ENCODE results near the gene EFNA4. TPM values are rescaled to one million over a fixed set of nuclear protein-coding genes. Genes with fewer than 3 reads are reported as not detected.

Gene EFNA4
- total and polyA plus RNA-seq, 9 of the 15 experiments (the other 6 are each of a cell fraction or from before 2014, with no cell fraction given), result 0.68 to 7.4 (median 6.1) TPM

DNA sequence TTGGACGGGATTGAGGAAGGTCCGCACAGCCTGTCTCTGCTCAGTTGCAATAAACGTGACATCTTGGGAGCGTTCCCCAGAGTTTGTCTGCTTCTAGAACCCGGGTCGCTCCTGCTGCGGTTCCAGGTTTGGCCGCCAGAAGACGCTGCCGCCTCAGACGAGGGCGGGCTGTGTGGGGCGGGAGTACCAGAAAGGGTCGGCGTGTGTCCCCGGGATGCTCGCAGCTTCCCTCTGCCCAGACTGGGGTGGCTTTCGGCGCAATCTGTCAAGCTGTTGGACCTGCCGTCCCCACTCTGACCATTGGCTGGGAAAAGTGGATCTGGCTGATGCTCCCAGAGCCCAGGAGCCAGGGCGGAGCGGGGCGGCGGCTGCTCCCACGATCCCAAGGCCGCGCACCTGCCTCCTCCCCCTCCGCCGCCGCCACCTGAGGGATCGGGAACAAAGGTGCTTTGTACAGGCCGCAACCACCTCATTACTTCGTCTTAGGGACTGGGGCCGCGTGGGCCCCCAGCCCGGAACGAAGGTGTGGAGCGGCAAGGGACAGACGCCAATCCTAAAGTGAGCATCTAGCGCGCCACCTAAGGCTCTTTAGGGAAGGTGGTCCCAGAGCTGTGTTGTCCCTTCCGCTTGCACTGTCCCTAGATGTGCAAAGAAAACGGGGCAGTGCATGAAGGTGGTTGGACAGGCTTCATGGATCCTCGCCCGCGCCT, 683 bp upstream of the EFNA4 start (continued):
- TF ChIP-seq JUN (IDR thresholded peaks at IDR 0.05; ENCODE audit: borderline replicate concordance, low read depth, low read length), result no peak
- TF ChIP-seq JUN (CRISPR knock-in tag; IDR thresholded peaks at IDR 0.05; ENCODE audit: borderline replicate concordance), result peak; percentile 85; the same call in 1 of the 2 replicates
- TF ChIP-seq, protein P1, sequence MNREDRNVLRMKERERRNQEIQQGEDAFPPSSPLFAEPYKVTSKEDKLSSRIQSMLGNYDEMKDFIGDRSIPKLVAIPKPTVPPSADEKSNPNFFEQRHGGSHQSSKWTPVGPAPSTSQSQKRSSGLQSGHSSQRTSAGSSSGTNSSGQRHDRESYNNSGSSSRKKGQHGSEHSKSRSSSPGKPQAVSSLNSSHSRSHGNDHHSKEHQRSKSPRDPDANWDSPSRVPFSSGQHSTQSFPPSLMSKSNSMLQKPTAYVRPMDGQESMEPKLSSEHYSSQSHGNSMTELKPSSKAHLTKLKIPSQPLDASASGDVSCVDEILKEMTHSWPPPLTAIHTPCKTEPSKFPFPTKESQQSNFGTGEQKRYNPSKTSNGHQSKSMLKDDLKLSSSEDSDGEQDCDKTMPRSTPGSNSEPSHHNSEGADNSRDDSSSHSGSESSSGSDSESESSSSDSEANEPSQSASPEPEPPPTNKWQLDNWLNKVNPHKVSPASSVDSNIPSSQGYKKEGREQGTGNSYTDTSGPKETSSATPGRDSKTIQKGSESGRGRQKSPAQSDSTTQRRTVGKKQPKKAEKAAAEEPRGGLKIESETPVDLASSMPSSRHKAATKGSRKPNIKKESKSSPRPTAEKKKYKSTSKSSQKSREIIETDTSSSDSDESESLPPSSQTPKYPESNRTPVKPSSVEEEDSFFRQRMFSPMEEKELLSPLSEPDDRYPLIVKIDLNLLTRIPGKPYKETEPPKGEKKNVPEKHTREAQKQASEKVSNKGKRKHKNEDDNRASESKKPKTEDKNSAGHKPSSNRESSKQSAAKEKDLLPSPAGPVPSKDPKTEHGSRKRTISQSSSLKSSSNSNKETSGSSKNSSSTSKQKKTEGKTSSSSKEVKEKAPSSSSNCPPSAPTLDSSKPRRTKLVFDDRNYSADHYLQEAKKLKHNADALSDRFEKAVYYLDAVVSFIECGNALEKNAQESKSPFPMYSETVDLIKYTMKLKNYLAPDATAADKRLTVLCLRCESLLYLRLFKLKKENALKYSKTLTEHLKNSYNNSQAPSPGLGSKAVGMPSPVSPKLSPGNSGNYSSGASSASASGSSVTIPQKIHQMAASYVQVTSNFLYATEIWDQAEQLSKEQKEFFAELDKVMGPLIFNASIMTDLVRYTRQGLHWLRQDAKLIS (CRISPR knock-in tag; IDR thresholded peaks at IDR 0.05), result 0 out of 2 replicates have a peak, but pooled peaks have one; percentile 34
- TF ChIP-seq HDGF (IDR thresholded peaks at IDR 0.05), result no peak
- TF ChIP-seq SMC3 (conservative IDR thresholded peaks at IDR 0.05; ENCODE audit: insufficient read depth, low read depth, low read length), result peak; percentile 96
- TF ChIP-seq SMARCE1 (IDR thresholded peaks at IDR 0.05), result no peak
- TF ChIP-seq ZNF436 (CRISPR knock-in tag; IDR thresholded peaks at IDR 0.05), result no peak
- no peak for TF ChIP-seq NFE2L1 (tag; IDR thresholded peaks at IDR 0.05; ENCODE audit: borderline replicate concordance, low read depth)
- no peak for TF ChIP-seq ZNF197 (CRISPR knock-in tag; IDR thresholded peaks at IDR 0.05; ENCODE audit: low read depth)
- TF ChIP-seq, protein P2, sequence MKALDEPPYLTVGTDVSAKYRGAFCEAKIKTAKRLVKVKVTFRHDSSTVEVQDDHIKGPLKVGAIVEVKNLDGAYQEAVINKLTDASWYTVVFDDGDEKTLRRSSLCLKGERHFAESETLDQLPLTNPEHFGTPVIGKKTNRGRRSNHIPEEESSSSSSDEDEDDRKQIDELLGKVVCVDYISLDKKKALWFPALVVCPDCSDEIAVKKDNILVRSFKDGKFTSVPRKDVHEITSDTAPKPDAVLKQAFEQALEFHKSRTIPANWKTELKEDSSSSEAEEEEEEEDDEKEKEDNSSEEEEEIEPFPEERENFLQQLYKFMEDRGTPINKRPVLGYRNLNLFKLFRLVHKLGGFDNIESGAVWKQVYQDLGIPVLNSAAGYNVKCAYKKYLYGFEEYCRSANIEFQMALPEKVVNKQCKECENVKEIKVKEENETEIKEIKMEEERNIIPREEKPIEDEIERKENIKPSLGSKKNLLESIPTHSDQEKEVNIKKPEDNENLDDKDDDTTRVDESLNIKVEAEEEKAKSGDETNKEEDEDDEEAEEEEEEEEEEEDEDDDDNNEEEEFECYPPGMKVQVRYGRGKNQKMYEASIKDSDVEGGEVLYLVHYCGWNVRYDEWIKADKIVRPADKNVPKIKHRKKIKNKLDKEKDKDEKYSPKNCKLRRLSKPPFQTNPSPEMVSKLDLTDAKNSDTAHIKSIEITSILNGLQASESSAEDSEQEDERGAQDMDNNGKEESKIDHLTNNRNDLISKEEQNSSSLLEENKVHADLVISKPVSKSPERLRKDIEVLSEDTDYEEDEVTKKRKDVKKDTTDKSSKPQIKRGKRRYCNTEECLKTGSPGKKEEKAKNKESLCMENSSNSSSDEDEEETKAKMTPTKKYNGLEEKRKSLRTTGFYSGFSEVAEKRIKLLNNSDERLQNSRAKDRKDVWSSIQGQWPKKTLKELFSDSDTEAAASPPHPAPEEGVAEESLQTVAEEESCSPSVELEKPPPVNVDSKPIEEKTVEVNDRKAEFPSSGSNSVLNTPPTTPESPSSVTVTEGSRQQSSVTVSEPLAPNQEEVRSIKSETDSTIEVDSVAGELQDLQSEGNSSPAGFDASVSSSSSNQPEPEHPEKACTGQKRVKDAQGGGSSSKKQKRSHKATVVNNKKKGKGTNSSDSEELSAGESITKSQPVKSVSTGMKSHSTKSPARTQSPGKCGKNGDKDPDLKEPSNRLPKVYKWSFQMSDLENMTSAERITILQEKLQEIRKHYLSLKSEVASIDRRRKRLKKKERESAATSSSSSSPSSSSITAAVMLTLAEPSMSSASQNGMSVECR (CRISPR knock-in tag; IDR thresholded peaks at IDR 0.05), result peak; percentile 30; the same call in 1 of the 2 replicates
- TF ChIP-seq SIN3B (IDR thresholded peaks at IDR 0.05; ENCODE audit: low read depth), result 0 out of 2 replicates have a peak, but pooled peaks have one; percentile 5
- TF ChIP-seq CTBP1 (IDR thresholded peaks at IDR 0.05; ENCODE audit: borderline replicate concordance), result peak; percentile 67; the same call in 1 of the 2 replicates
- no peak for TF ChIP-seq ZNF253 (CRISPR knock-in tag; conservative IDR thresholded peaks at IDR 0.05)
- TF ChIP-seq, protein P3, sequence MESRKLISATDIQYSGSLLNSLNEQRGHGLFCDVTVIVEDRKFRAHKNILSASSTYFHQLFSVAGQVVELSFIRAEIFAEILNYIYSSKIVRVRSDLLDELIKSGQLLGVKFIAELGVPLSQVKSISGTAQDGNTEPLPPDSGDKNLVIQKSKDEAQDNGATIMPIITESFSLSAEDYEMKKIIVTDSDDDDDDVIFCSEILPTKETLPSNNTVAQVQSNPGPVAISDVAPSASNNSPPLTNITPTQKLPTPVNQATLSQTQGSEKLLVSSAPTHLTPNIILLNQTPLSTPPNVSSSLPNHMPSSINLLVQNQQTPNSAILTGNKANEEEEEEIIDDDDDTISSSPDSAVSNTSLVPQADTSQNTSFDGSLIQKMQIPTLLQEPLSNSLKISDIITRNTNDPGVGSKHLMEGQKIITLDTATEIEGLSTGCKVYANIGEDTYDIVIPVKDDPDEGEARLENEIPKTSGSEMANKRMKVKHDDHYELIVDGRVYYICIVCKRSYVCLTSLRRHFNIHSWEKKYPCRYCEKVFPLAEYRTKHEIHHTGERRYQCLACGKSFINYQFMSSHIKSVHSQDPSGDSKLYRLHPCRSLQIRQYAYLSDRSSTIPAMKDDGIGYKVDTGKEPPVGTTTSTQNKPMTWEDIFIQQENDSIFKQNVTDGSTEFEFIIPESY (CRISPR knock-in tag; IDR thresholded peaks at IDR 0.05), result peak; percentile 57
- TF ChIP-seq BHLHE40 (IDR thresholded peaks at IDR 0.05; ENCODE audit: low read length), result peak; percentile 63; the same call in 1 of the 2 replicates
- TF ChIP-seq PHTF2 (CRISPR knock-in tag; IDR thresholded peaks at IDR 0.05), result no peak
- TF ChIP-seq EHMT2 (IDR thresholded peaks at IDR 0.05), result no peak

Measured in K562 (cell line).